Effector memory CD8-positive, alpha-beta T cell (primary cell): ENCODE data around the gene DNMBP.
A peak's percentile ranks its signal among the peaks of the same experiment; 100 is the strongest.

Experiments
- ATAC-seq: fragments of 150-1000 bp; cut with Tn5 transposase; replicated peaks from 2 replicates; pipeline ENCODE4 v1.10.0; 2021; ENCODE audit warnings: mild to moderate bottlenecking, moderate library complexity
- DNase-seq, 3 experiments: peaks; one replicate each; pipeline ENCODE4 v3.0.0; 2021
- H3K27ac Mint-ChIP-seq, 2 donors: one replicate each; pipeline ENCODE4 v1.8.0; 2022; ENCODE audit warnings: mild to moderate bottlenecking in 2 of 2, mixed read lengths in 2 of 2, moderate library complexity in 2 of 2
- H3K27me3 Mint-ChIP-seq, 2 donors: one replicate each; pipeline ENCODE4 v1.8.0; 2022; ENCODE audit warnings: mixed read lengths in 2 of 2
- H3K36me3 Mint-ChIP-seq: one replicate; pipeline ENCODE4 v1.8.0; 2022; ENCODE audit warnings: mild to moderate bottlenecking, moderate library complexity, mixed read lengths; ENCODE audit not compliant: insufficient read depth
- H3K4me1 Mint-ChIP-seq, 2 donors: one replicate each; pipeline ENCODE4 v1.8.0; 2022; ENCODE audit warnings: low read depth in 2 of 2, mixed read lengths in 2 of 2
- H3K4me3 Mint-ChIP-seq, 2 donors: one replicate each; pipeline ENCODE4 v1.8.0; 2022; ENCODE audit warnings: mild to moderate bottlenecking in 2 of 2, mixed read lengths in 2 of 2, moderate library complexity in 2 of 2
- H3K9me3 Mint-ChIP-seq, 2 donors: one replicate each; pipeline ENCODE4 v1.8.0; 2022; ENCODE audit warnings: mixed read lengths in 2 of 2
- total RNA-seq, 9 experiments: gene quantifications; one replicate each; lab custom pipeline; 2026; lab: John Stamatoyannopoulos, UW

Gene DNMBP
- total RNA-seq, result 1.6 to 20.6 (median 8.7) reads per million in 9 experiments

- Mint-ChIP-seq H3K27me3 (no peaks in the 10 kb centered on the region), H3K9me3 (no peaks in the 10 kb centered on the region), H3K4me1 (peaks cover 32 to 33% of the 10 kb centered on the region in 2 donors), H3K27ac (peak within 1 kb of the TSS; percentile 62 to 74), H3K4me3 (peak within 1 kb of the TSS; percentile 89 to 91), H3K36me3 (peaks cover 7% of the 10 kb centered on the region)
- ATAC-seq, result peak; percentile 96
- peak; percentile 75 to 83 (median 77) for DNase-seq
Observed at GRCh38 chr10:100009793-100010676, at the start of gene DNMBP. TSS of gene DNMBP (minus strand) at chr10:100009947. CDS start at chr10:99972124, 37,823 bp downstream.

GRCh38 chr10:100057948-100058347, 48.2 kb upstream of the DNMBP start:
- Mint-ChIP-seq H3K9me3 (no peaks in the 10 kb centered on the region), H3K4me3 (no peak overlapping the region), H3K27ac (no peak overlapping the region), H3K4me1 (peaks cover 0 to 5% of the 10 kb centered on the region in 2 donors), H3K36me3 (no peaks in the 10 kb centered on the region), H3K27me3 (peaks cover 26 to 34% of the 10 kb centered on the region in 2 donors)
- ATAC-seq (no peak), DNase-seq (no peak)

- Mint-ChIP-seq H3K4me1 (peaks cover 0 to 5% of the 10 kb centered on the region in 2 donors), H3K27ac (no peak overlapping the region), H3K27me3 (peaks cover 25 to 37% of the 10 kb centered on the region in 2 donors), H3K9me3 (no peaks in the 10 kb centered on the region), H3K4me3 (no peak overlapping the region), H3K36me3 (no peaks in the 10 kb centered on the region)
- DNase-seq (no peak), ATAC-seq (no peak)
Observed at GRCh38 chr10:100053686-100054460, 44.1 kb upstream of the DNMBP start.

GRCh38 chr10:100046021-100046486, 36.3 kb upstream of the DNMBP start:
- DNase-seq, result peak; percentile 74 to 80 (median 77)
- Mint-ChIP-seq H3K27ac (no peak overlapping the region), H3K36me3 (no peaks in the 10 kb centered on the region), H3K4me1 (no peaks in the 10 kb centered on the region), H3K9me3 (no peaks in the 10 kb centered on the region), H3K4me3 (no peak overlapping the region), H3K27me3 (peaks cover 3 to 43% of the 10 kb centered on the region in 2 donors)
- peak; percentile 76 for ATAC-seq

- ATAC-seq (no peak), DNase-seq (no peak)
- H3K9me3 Mint-ChIP-seq, result no peaks in the 10 kb centered on the region
- no peak overlapping the region for H3K27ac Mint-ChIP-seq
- H3K27me3 Mint-ChIP-seq, result peaks cover 5 to 47% of the 10 kb centered on the region in 2 donors
- no peaks in the 10 kb centered on the region for H3K4me1 Mint-ChIP-seq
- no peaks in the 10 kb centered on the region for H3K36me3 Mint-ChIP-seq
- no peak overlapping the region for H3K4me3 Mint-ChIP-seq
Observed at GRCh38 chr10:100045592-100045991, 35.8 kb upstream of the DNMBP start.

GRCh38 chr10:100043796-100044195, 34.0 kb upstream of the DNMBP start:
- DNase-seq (no peak), ATAC-seq (no peak)
- H3K9me3 Mint-ChIP-seq, result no peaks in the 10 kb centered on the region
- no peaks in the 10 kb centered on the region for H3K4me1 Mint-ChIP-seq
- no peak overlapping the region for H3K27ac Mint-ChIP-seq
- no peaks in the 10 kb centered on the region for H3K36me3 Mint-ChIP-seq
- H3K4me3 Mint-ChIP-seq, result no peak overlapping the region
- peaks cover 12 to 46% of the 10 kb centered on the region in 2 donors for H3K27me3 Mint-ChIP-seq

GRCh38 chr10:100043344-100043743, 33.6 kb upstream of the DNMBP start:
- Mint-ChIP-seq H3K27ac (no peak overlapping the region), H3K27me3 (peaks cover 17 to 50% of the 10 kb centered on the region in 2 donors), H3K36me3 (no peaks in the 10 kb centered on the region), H3K9me3 (no peaks in the 10 kb centered on the region), H3K4me1 (no peaks in the 10 kb centered on the region), H3K4me3 (no peak overlapping the region)
- ATAC-seq (no peak), DNase-seq (no peak)

GRCh38 chr10:100041306-100042002, 31.7 kb upstream of the DNMBP start:
- Mint-ChIP-seq H3K27me3 (peaks cover 25 to 63% of the 10 kb centered on the region in 2 donors), H3K27ac (no peak overlapping the region), H3K36me3 (no peaks in the 10 kb centered on the region), H3K4me1 (no peaks in the 10 kb centered on the region), H3K9me3 (no peaks in the 10 kb centered on the region), H3K4me3 (no peak overlapping the region)
- DNase-seq, result no peak
- ATAC-seq, result no peak

- Mint-ChIP-seq H3K9me3 (no peaks in the 10 kb centered on the region), H3K27ac (no peak overlapping the region), H3K4me1 (no peaks in the 10 kb centered on the region), H3K27me3 (peaks cover 41 to 65% of the 10 kb centered on the region in 2 donors), H3K4me3 (no peak overlapping the region), H3K36me3 (no peaks in the 10 kb centered on the region)
- no peak for ATAC-seq
- DNase-seq, result no peak
Observed at GRCh38 chr10:100038561-100039071, 28.9 kb upstream of the DNMBP start.

- no peaks in the 10 kb centered on the region for H3K9me3 Mint-ChIP-seq
- H3K4me1 Mint-ChIP-seq, result no peaks in the 10 kb centered on the region
- H3K27me3 Mint-ChIP-seq, result peaks cover 43 to 65% of the 10 kb centered on the region in 2 donors
- no peak overlapping the region for H3K4me3 Mint-ChIP-seq
- no peak for DNase-seq
- no peak for ATAC-seq
- H3K27ac Mint-ChIP-seq, result no peak overlapping the region
- H3K36me3 Mint-ChIP-seq, result no peaks in the 10 kb centered on the region
Observed at GRCh38 chr10:100037758-100038315, 28.1 kb upstream of the DNMBP start.

- Mint-ChIP-seq H3K36me3 (no peaks in the 10 kb centered on the region), H3K4me1 (no peaks in the 10 kb centered on the region), H3K4me3 (no peak overlapping the region), H3K27me3 (peaks cover 43 to 55% of the 10 kb centered on the region in 2 donors), H3K27ac (no peak overlapping the region), H3K9me3 (no peaks in the 10 kb centered on the region)
- ATAC-seq (no peak), DNase-seq (no peak)
Observed at GRCh38 chr10:100036850-100037249, 27.1 kb upstream of the DNMBP start.

- Mint-ChIP-seq H3K27ac (no peak overlapping the region), H3K9me3 (no peaks in the 10 kb centered on the region), H3K4me3 (no peak overlapping the region), H3K27me3 (peaks cover 32 to 36% of the 10 kb centered on the region in 2 donors), H3K4me1 (no peaks in the 10 kb centered on the region), H3K36me3 (no peaks in the 10 kb centered on the region)
- DNase-seq, result no peak
- ATAC-seq, result no peak
Observed at GRCh38 chr10:100033766-100034418, 24.1 kb upstream of the DNMBP start.
